Inferior parietal cortex (tissue), 1 donor: Measurements from ENCODE around the gene DLG2.
A peak's percentile ranks its signal among the peaks of the same experiment; 100 is the strongest.

Experiments used
- DNase-seq: peaks from one replicate; pipeline ENCODE4 v3.0.0-alpha.2; 2016; ENCODE audit errors: extremely low spot score

DLG2 gene

GRCh38 chr11:83938148-83938547, 1689.0 kb downstream of the DLG2 start:
- DNase-seq: no peak

- DNase-seq: no peak
These were observed 1694.1 kb downstream of the DLG2 start for GRCh38 chr11:83933008-83933407.

- DNase-seq: no peak
These were observed 1699.7 kb downstream of the DLG2 start for GRCh38 chr11:83927422-83927821.

GRCh38 chr11:83924795-83925542, 1702.2 kb downstream of the DLG2 start:
- DNase-seq: no peak

GRCh38 chr11:83923961-83924360, 1703.2 kb downstream of the DLG2 start:
- no peak for DNase-seq

GRCh38 chr11:83922953-83923352, 1704.2 kb downstream of the DLG2 start:
- DNase-seq: no peak

- DNase-seq: peak; percentile 28
These were observed 1704.8 kb downstream of the DLG2 start for GRCh38 chr11:83922318-83922717.

- no peak for DNase-seq
These were observed 1705.5 kb downstream of the DLG2 start for GRCh38 chr11:83921447-83922192.

- DNase-seq: no peak
These were observed 1708.7 kb downstream of the DLG2 start for GRCh38 chr11:83918476-83918875.

- DNase-seq: no peak
These were observed 1712.1 kb downstream of the DLG2 start for GRCh38 chr11:83914995-83915394.

GRCh38 chr11:83909579-83910534, 1717.3 kb downstream of the DLG2 start:
- DNase-seq: no peak

- DNase-seq: no peak
These were observed 1718.8 kb downstream of the DLG2 start for GRCh38 chr11:83908298-83908856.

- no peak for DNase-seq
These were observed 1731.6 kb downstream of the DLG2 start for GRCh38 chr11:83895516-83895915.

GRCh38 chr11:83881428-83881827, 1745.7 kb downstream of the DLG2 start:
- no peak for DNase-seq

GRCh38 chr11:83871054-83871453, 1756.1 kb downstream of the DLG2 start:
- DNase-seq: no peak

GRCh38 chr11:83866655-83867054, 1760.5 kb downstream of the DLG2 start:
- no peak for DNase-seq

GRCh38 chr11:83865636-83866461, 1761.3 kb downstream of the DLG2 start:
- DNase-seq: no peak

GRCh38 chr11:83864412-83865057, 1762.6 kb downstream of the DLG2 start:
- DNase-seq: no peak

- no peak for DNase-seq
These were observed 1763.9 kb downstream of the DLG2 start for GRCh38 chr11:83863272-83863671.

GRCh38 chr11:83862691-83863090, 1764.5 kb downstream of the DLG2 start:
- DNase-seq: no peak
